ENCODE results near the gene GOT2.
"Not testable (repeated sequence)": the region's sequence is repeated elsewhere in the genome, so short reads cannot be mapped to it uniquely, and the experiment has no call there.

The GOT2 gene

GRCh38 chr16:58695368-58695767 is 38.7 kb downstream of the GOT2 start:
- TF ChIP-seq JUND (IDR thresholded peaks at IDR 0.05; ENCODE audit: low read depth): no peak
- in situ Hi-C loops (cut with HindIII; ENCODE audit: low pct_unique_long_range_greater_than_20kb, low sequenced_read_pairs): no loop called here
- DNase-seq (ENCODE audit: low read depth in 1 of 2, low spot score in 1 of 2): no peak

- in situ Hi-C loops (cut with HindIII; ENCODE audit: low pct_unique_long_range_greater_than_20kb, low sequenced_read_pairs): no loop called here
- DNase-seq (ENCODE audit: low read depth in 1 of 2, low spot score in 1 of 2): no peak
- TF ChIP-seq JUND (IDR thresholded peaks at IDR 0.05; ENCODE audit: low read depth): no peak
Observed at GRCh38 chr16:58692450-58692849, 41.7 kb downstream of the GOT2 start.

- DNase-seq (ENCODE audit: low read depth in 1 of 2, low spot score in 1 of 2); in situ Hi-C loops (cut with HindIII; ENCODE audit: low pct_unique_long_range_greater_than_20kb, low sequenced_read_pairs): not testable (repeated sequence)
Observed at GRCh38 chr16:58686985-58687706, 47.0 kb downstream of the GOT2 start.

- in situ Hi-C loops (cut with HindIII; ENCODE audit: low pct_unique_long_range_greater_than_20kb, low sequenced_read_pairs): no loop called here
- DNase-seq (ENCODE audit: low read depth in 1 of 2, low spot score in 1 of 2): peak in 1 of 2 experiments; percentile 20
- TF ChIP-seq JUND (IDR thresholded peaks at IDR 0.05; ENCODE audit: low read depth): no peak
Observed at GRCh38 chr16:58685084-58685449, 49.0 kb downstream of the GOT2 start.

- in situ Hi-C loops (cut with HindIII; ENCODE audit: low pct_unique_long_range_greater_than_20kb, low sequenced_read_pairs): no loop called here
- peak; percentile 80 to 87 for DNase-seq (ENCODE audit: low read depth in 1 of 2, low spot score in 1 of 2)
- TF ChIP-seq JUND (IDR thresholded peaks at IDR 0.05; ENCODE audit: low read depth): no peak
Observed at GRCh38 chr16:58684354-58685083, 49.6 kb downstream of the GOT2 start, which contains the start of gene SLC38A7. TSS of gene SLC38A7 (minus strand) at chr16:58684770. CDS start at chr16:58680126, 4,644 bp downstream.

GRCh38 chr16:58684001-58684353 is 50.1 kb downstream of the GOT2 start:
- in situ Hi-C loops (cut with HindIII; ENCODE audit: low pct_unique_long_range_greater_than_20kb, low sequenced_read_pairs): no loop called here
- TF ChIP-seq JUND (IDR thresholded peaks at IDR 0.05; ENCODE audit: low read depth): no peak
- DNase-seq (ENCODE audit: low read depth in 1 of 2, low spot score in 1 of 2): no peak

- in situ Hi-C loops (cut with HindIII; ENCODE audit: low pct_unique_long_range_greater_than_20kb, low sequenced_read_pairs): no loop called here
- DNase-seq (ENCODE audit: low read depth in 1 of 2, low spot score in 1 of 2): no peak
- no peak for TF ChIP-seq JUND (IDR thresholded peaks at IDR 0.05; ENCODE audit: low read depth)
Observed at GRCh38 chr16:58679763-58680162, 54.4 kb downstream of the GOT2 start.

- in situ Hi-C loops (cut with HindIII; ENCODE audit: low pct_unique_long_range_greater_than_20kb, low sequenced_read_pairs): no loop called here
- TF ChIP-seq JUND (IDR thresholded peaks at IDR 0.05; ENCODE audit: low read depth): no peak
- DNase-seq (ENCODE audit: low read depth in 1 of 2, low spot score in 1 of 2): peak; percentile 39 to 72
Observed at GRCh38 chr16:58678716-58679115, 55.4 kb downstream of the GOT2 start.

GRCh38 chr16:58678269-58678668 is 55.8 kb downstream of the GOT2 start:
- in situ Hi-C loops (cut with HindIII; ENCODE audit: low pct_unique_long_range_greater_than_20kb, low sequenced_read_pairs): no loop called here
- DNase-seq (ENCODE audit: low read depth in 1 of 2, low spot score in 1 of 2): no peak
- TF ChIP-seq JUND (IDR thresholded peaks at IDR 0.05; ENCODE audit: low read depth): no peak

GRCh38 chr16:58670946-58671583 is 63.1 kb downstream of the GOT2 start:
- no peak for DNase-seq (ENCODE audit: low read depth in 1 of 2, low spot score in 1 of 2)
- in situ Hi-C loops (cut with HindIII; ENCODE audit: low pct_unique_long_range_greater_than_20kb, low sequenced_read_pairs): no loop called here
- no peak for TF ChIP-seq JUND (IDR thresholded peaks at IDR 0.05; ENCODE audit: low read depth)

- DNase-seq (ENCODE audit: low read depth in 1 of 2, low spot score in 1 of 2): no peak
- in situ Hi-C loops (cut with HindIII; ENCODE audit: low pct_unique_long_range_greater_than_20kb, low sequenced_read_pairs): no loop called here
- no peak for TF ChIP-seq JUND (IDR thresholded peaks at IDR 0.05; ENCODE audit: low read depth)
Observed at GRCh38 chr16:58670177-58670576, 63.9 kb downstream of the GOT2 start.

GRCh38 chr16:58665200-58665599 is 68.9 kb downstream of the GOT2 start:
- in situ Hi-C loops (cut with HindIII; ENCODE audit: low pct_unique_long_range_greater_than_20kb, low sequenced_read_pairs): no loop called here
- DNase-seq (ENCODE audit: low read depth in 1 of 2, low spot score in 1 of 2): no peak
- TF ChIP-seq JUND (IDR thresholded peaks at IDR 0.05; ENCODE audit: low read depth): no peak

GRCh38 chr16:58661199-58661830 is 72.8 kb downstream of the GOT2 start:
- in situ Hi-C loops (cut with HindIII; ENCODE audit: low pct_unique_long_range_greater_than_20kb, low sequenced_read_pairs): no loop called here
- DNase-seq (ENCODE audit: low read depth in 1 of 2, low spot score in 1 of 2): peak; percentile 70 to 85
- no peak for TF ChIP-seq JUND (IDR thresholded peaks at IDR 0.05; ENCODE audit: low read depth)

GRCh38 chr16:58659911-58660310 is 74.2 kb downstream of the GOT2 start:
- in situ Hi-C loops (cut with HindIII; ENCODE audit: low pct_unique_long_range_greater_than_20kb, low sequenced_read_pairs); DNase-seq (ENCODE audit: low read depth in 1 of 2, low spot score in 1 of 2): not testable (repeated sequence)
